WTC11 (cell line): ENCODE measurements around the gene LMAN2. TPM values are rescaled to one million over a fixed set of nuclear protein-coding genes. Genes with fewer than 3 reads are reported as not detected.
A peak's percentile ranks its signal among the peaks of the same experiment; 100 is the strongest.

Experiments used
- ATAC-seq: fragments of 200-7000 bp; cut with Tn5 transposase; 2 replicates; pipeline ENCODE4 v1.10.0; 2021; ENCODE audit warnings: mild to moderate bottlenecking, moderate library complexity
- CTCF ChIA-PET: fragments of 300-600 bp; sonication (Branson Sonifier 250); formaldehyde crosslinking; loops from one replicate; lab custom pipeline; 2021; ENCODE audit warnings: antibody characterized with exemption; lab: Charles Lee
- POLR2A ChIA-PET: fragments of 350-600 bp; sonication (Branson Sonifier 250); formaldehyde crosslinking; loops from one replicate; lab custom pipeline; 2021; ENCODE audit warnings: antibody characterized with exemption; lab: Charles Lee
- DNase-seq: peaks from one replicate; pipeline ENCODE4 v3.0.0; 2021; ENCODE audit warnings: low spot score
- H3K27ac Mint-ChIP-seq: 2 replicates; pipeline ENCODE4 v1.8.0; 2021; ENCODE audit warnings: mixed read lengths
- H3K27me3 Mint-ChIP-seq: 2 replicates; pipeline ENCODE4 v1.8.0; 2021; ENCODE audit warnings: low read depth, mild to moderate bottlenecking, moderate library complexity, mixed read lengths
- H3K36me3 Mint-ChIP-seq: 2 replicates; pipeline ENCODE4 v1.8.0; 2021; ENCODE audit warnings: mixed read lengths
- H3K4me1 Mint-ChIP-seq: 2 replicates; pipeline ENCODE4 v1.8.0; 2022; ENCODE audit warnings: mixed read lengths
- H3K4me3 Mint-ChIP-seq: 2 replicates; pipeline ENCODE4 v1.8.0; 2021; ENCODE audit warnings: mild to moderate bottlenecking, moderate library complexity, mixed read lengths
- H3K9me3 Mint-ChIP-seq: 2 replicates; pipeline ENCODE4 v1.8.0; 2021; ENCODE audit warnings: mixed read lengths
- ATF2 ChIP-seq: sonication (generic); formaldehyde crosslinking; IDR thresholded peaks from 2 replicates; pipeline ENCODE4 v1.8.1; 2022; ENCODE audit warnings: low read depth, missing genetic modification reagents, borderline replicate concordance
- CBFB ChIP-seq: sonication (generic); formaldehyde crosslinking; IDR thresholded peaks from 2 replicates; pipeline ENCODE4 v1.8.1; 2022; ENCODE audit warnings: mild to moderate bottlenecking, low read depth, missing genetic modification reagents
- ETV6 ChIP-seq: sonication (generic); formaldehyde crosslinking; IDR thresholded peaks from 2 replicates; pipeline ENCODE4 v1.8.1; 2022; ENCODE audit warnings: mild to moderate bottlenecking, missing genetic modification reagents
- GRHL2 ChIP-seq: fragments of 250-450 bp; sonication (Bioruptor Pico); IDR thresholded peaks from 2 replicates; pipeline ENCODE4 v1.8.0; 2022; ENCODE audit warnings: mild to moderate bottlenecking, moderate library complexity; ENCODE audit not compliant: insufficient replicate concordance, severe bottlenecking
- HMGXB4 ChIP-seq: sonication (generic); formaldehyde crosslinking; IDR thresholded peaks from 2 replicates; pipeline ENCODE4 v1.8.1; 2023; ENCODE audit warnings: mild to moderate bottlenecking, moderate library complexity, missing genetic modification reagents
- KAT7 ChIP-seq: sonication (generic); formaldehyde crosslinking; IDR thresholded peaks from 2 replicates; pipeline ENCODE4 v1.8.1; 2023; ENCODE audit warnings: missing genetic modification reagents, mild to moderate bottlenecking, borderline replicate concordance
- MLX ChIP-seq: sonication (generic); formaldehyde crosslinking; IDR thresholded peaks from 2 replicates; pipeline ENCODE4 v1.8.1; 2023; ENCODE audit warnings: mild to moderate bottlenecking, missing genetic modification reagents, moderate library complexity
- NR3C1 ChIP-seq: sonication (generic); formaldehyde crosslinking; conservative IDR thresholded peaks from 2 replicates; pipeline ENCODE4 v1.8.1; 2023; ENCODE audit warnings: low read depth, mild to moderate bottlenecking, missing genetic modification reagents
- SOX15 ChIP-seq: fragments of 250-450 bp; sonication (Bioruptor Pico); IDR thresholded peaks from 2 replicates; pipeline ENCODE4 v1.9.0; 2021; ENCODE audit warnings: mild to moderate bottlenecking
- SP1 ChIP-seq: sonication (generic); formaldehyde crosslinking; conservative IDR thresholded peaks from 2 replicates; pipeline ENCODE4 v1.8.1; 2022; ENCODE audit warnings: missing genetic modification reagents
- TEAD1 ChIP-seq: sonication (generic); formaldehyde crosslinking; IDR thresholded peaks from 2 replicates; pipeline ENCODE4 v1.8.0; 2022; ENCODE audit warnings: mild to moderate bottlenecking, missing genetic modification reagents
- ZBTB43 ChIP-seq: sonication (generic); formaldehyde crosslinking; IDR thresholded peaks from 2 replicates; pipeline ENCODE4 v1.8.1; 2023; ENCODE audit warnings: mild to moderate bottlenecking, missing genetic modification reagents
- ZNF121 ChIP-seq: sonication (generic); formaldehyde crosslinking; IDR thresholded peaks from 2 replicates; pipeline ENCODE4 v1.8.0; 2023; ENCODE audit warnings: missing genetic modification reagents
- ZNF317 ChIP-seq: sonication (generic); formaldehyde crosslinking; IDR thresholded peaks from 2 replicates; pipeline ENCODE4 v1.8.1; 2023; ENCODE audit warnings: low read depth, mild to moderate bottlenecking, moderate library complexity, missing genetic modification reagents, borderline replicate concordance
- ZNF512 ChIP-seq: sonication (generic); formaldehyde crosslinking; IDR thresholded peaks from 2 replicates; pipeline ENCODE4 v1.8.1; 2022; ENCODE audit warnings: missing genetic modification reagents, borderline replicate concordance
- total RNA-seq: library from RNA; stranded (reverse); gene quantifications from 3 replicates; pipeline ENCODE4 v1.2.3, GENCODE V29; 2021
- TF ChIP-seq, protein P1 (sequence below): sonication (generic); formaldehyde crosslinking; IDR thresholded peaks from 2 replicates; pipeline ENCODE4 v1.8.1; 2022; ENCODE audit warnings: mild to moderate bottlenecking, missing genetic modification reagents, moderate library complexity, borderline replicate concordance
- TF ChIP-seq, protein P2 (sequence below): fragments of 250-450 bp; sonication (Bioruptor Pico); IDR thresholded peaks from 2 replicates; pipeline ENCODE4 v1.9.0; 2021; ENCODE audit warnings: mild to moderate bottlenecking, borderline replicate concordance
- TF ChIP-seq, protein P3 (sequence below): sonication (generic); formaldehyde crosslinking; IDR thresholded peaks from 2 replicates; pipeline ENCODE4 v1.8.1; 2023; ENCODE audit warnings: mild to moderate bottlenecking, missing genetic modification reagents
- TF ChIP-seq, protein P4 (sequence below): sonication (generic); formaldehyde crosslinking; conservative IDR thresholded peaks from 2 replicates; pipeline ENCODE4 v1.8.1; 2023; ENCODE audit warnings: mild to moderate bottlenecking, low read depth, missing genetic modification reagents, moderate library complexity

The LMAN2 gene
- total RNA-seq, 1 experiment from 2014 or later, result 162 TPM

DNA sequence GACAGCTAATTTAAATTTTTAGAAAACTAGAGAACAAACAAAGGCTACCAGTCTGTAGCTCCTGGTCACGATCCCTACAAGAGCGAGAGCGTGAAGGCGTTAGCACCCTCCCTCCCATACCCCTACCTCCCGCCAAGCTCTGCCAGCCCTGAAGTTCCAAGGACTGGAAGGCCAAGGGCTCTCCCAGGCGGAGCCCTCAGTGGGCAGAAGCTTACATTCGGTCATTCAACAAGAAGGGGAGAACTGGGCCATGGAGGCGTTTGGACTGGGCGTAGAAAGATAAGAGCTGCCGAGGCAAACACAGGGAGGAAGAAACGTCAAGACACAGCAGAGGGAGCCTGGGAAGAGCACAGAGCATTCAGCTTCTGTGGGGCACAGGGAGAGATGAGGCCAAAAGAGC, 42.7 kb downstream of the LMAN2 start:
- ChIA-PET POLR2A (interaction anchor here (1.2 kb wide), 2 partner anchors 139 to 175 kb away, joined by 3 read pairs; partner anchors contain the start of gene NSD1), CTCF (interaction anchor here (0.9 to 4.5 kb wide), 27 partner anchors 11 to 245 kb away, joined by 3 to 91 read pairs (median 13); partner anchors contain the start of genes FGFR4, GRK6, NSD1 and PFN3)
- DNase-seq, result no peak
- Mint-ChIP-seq H3K27me3 (no peaks in the 10 kb centered on the region), H3K4me3 (no peak overlapping the region), H3K27ac (0 out of 2 replicates have a peak overlapping the region, but pooled peaks have one; percentile 5), H3K9me3 (no peaks in the 10 kb centered on the region), H3K4me1 (peaks cover 28% of the 10 kb centered on the region), H3K36me3 (peaks cover 29% of the 10 kb centered on the region)
- ATAC-seq, result no peak
- TF ChIP-seq SP1 (CRISPR knock-in tag), result no peak
- TF ChIP-seq ZNF317 (CRISPR knock-in tag), result no peak
- TF ChIP-seq HMGXB4 (CRISPR knock-in tag), result no peak
- TF ChIP-seq CBFB (CRISPR knock-in tag), result no peak
- no peak for TF ChIP-seq ZBTB43 (CRISPR knock-in tag)
- TF ChIP-seq NR3C1 (CRISPR knock-in tag), result no peak
- TF ChIP-seq GRHL2 (CRISPR knock-in tag), result no peak
- TF ChIP-seq SOX15 (CRISPR knock-in tag), result no peak
- TF ChIP-seq, protein P1, sequence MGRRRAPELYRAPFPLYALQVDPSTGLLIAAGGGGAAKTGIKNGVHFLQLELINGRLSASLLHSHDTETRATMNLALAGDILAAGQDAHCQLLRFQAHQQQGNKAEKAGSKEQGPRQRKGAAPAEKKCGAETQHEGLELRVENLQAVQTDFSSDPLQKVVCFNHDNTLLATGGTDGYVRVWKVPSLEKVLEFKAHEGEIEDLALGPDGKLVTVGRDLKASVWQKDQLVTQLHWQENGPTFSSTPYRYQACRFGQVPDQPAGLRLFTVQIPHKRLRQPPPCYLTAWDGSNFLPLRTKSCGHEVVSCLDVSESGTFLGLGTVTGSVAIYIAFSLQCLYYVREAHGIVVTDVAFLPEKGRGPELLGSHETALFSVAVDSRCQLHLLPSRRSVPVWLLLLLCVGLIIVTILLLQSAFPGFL, result no peak
- TF ChIP-seq, protein P2, sequence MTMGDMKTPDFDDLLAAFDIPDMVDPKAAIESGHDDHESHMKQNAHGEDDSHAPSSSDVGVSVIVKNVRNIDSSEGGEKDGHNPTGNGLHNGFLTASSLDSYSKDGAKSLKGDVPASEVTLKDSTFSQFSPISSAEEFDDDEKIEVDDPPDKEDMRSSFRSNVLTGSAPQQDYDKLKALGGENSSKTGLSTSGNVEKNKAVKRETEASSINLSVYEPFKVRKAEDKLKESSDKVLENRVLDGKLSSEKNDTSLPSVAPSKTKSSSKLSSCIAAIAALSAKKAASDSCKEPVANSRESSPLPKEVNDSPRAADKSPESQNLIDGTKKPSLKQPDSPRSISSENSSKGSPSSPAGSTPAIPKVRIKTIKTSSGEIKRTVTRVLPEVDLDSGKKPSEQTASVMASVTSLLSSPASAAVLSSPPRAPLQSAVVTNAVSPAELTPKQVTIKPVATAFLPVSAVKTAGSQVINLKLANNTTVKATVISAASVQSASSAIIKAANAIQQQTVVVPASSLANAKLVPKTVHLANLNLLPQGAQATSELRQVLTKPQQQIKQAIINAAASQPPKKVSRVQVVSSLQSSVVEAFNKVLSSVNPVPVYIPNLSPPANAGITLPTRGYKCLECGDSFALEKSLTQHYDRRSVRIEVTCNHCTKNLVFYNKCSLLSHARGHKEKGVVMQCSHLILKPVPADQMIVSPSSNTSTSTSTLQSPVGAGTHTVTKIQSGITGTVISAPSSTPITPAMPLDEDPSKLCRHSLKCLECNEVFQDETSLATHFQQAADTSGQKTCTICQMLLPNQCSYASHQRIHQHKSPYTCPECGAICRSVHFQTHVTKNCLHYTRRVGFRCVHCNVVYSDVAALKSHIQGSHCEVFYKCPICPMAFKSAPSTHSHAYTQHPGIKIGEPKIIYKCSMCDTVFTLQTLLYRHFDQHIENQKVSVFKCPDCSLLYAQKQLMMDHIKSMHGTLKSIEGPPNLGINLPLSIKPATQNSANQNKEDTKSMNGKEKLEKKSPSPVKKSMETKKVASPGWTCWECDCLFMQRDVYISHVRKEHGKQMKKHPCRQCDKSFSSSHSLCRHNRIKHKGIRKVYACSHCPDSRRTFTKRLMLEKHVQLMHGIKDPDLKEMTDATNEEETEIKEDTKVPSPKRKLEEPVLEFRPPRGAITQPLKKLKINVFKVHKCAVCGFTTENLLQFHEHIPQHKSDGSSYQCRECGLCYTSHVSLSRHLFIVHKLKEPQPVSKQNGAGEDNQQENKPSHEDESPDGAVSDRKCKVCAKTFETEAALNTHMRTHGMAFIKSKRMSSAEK, result no peak
- no peak for TF ChIP-seq KAT7 (CRISPR knock-in tag)
- TF ChIP-seq TEAD1 (CRISPR knock-in tag), result no peak
- no peak for TF ChIP-seq MLX (CRISPR knock-in tag)
- no peak for TF ChIP-seq ZNF512 (CRISPR knock-in tag)
- TF ChIP-seq, protein P3, sequence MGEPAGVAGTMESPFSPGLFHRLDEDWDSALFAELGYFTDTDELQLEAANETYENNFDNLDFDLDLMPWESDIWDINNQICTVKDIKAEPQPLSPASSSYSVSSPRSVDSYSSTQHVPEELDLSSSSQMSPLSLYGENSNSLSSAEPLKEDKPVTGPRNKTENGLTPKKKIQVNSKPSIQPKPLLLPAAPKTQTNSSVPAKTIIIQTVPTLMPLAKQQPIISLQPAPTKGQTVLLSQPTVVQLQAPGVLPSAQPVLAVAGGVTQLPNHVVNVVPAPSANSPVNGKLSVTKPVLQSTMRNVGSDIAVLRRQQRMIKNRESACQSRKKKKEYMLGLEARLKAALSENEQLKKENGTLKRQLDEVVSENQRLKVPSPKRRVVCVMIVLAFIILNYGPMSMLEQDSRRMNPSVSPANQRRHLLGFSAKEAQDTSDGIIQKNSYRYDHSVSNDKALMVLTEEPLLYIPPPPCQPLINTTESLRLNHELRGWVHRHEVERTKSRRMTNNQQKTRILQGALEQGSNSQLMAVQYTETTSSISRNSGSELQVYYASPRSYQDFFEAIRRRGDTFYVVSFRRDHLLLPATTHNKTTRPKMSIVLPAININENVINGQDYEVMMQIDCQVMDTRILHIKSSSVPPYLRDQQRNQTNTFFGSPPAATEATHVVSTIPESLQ, result no peak
- no peak for TF ChIP-seq ZNF121 (CRISPR knock-in tag)
- no peak for TF ChIP-seq ATF2
- no peak for TF ChIP-seq ETV6 (CRISPR knock-in tag)
- TF ChIP-seq, protein P4, sequence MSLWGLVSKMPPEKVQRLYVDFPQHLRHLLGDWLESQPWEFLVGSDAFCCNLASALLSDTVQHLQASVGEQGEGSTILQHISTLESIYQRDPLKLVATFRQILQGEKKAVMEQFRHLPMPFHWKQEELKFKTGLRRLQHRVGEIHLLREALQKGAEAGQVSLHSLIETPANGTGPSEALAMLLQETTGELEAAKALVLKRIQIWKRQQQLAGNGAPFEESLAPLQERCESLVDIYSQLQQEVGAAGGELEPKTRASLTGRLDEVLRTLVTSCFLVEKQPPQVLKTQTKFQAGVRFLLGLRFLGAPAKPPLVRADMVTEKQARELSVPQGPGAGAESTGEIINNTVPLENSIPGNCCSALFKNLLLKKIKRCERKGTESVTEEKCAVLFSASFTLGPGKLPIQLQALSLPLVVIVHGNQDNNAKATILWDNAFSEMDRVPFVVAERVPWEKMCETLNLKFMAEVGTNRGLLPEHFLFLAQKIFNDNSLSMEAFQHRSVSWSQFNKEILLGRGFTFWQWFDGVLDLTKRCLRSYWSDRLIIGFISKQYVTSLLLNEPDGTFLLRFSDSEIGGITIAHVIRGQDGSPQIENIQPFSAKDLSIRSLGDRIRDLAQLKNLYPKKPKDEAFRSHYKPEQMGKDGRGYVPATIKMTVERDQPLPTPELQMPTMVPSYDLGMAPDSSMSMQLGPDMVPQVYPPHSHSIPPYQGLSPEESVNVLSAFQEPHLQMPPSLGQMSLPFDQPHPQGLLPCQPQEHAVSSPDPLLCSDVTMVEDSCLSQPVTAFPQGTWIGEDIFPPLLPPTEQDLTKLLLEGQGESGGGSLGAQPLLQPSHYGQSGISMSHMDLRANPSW (CRISPR knock-in tag), result no peak
